ENCODE measurements around the gene OGDH. TPM values are rescaled to one million over a fixed set of nuclear protein-coding genes. Genes with fewer than 3 reads are reported as not detected.

The OGDH gene
- total RNA-seq, 3 donors from 2014 or later = 45.7 to 67.5 (median 46.2) TPM

GRCh38 chr7:44631458-44632115 lies 25.2 kb downstream of the OGDH start:
- no peak for DNase-seq (ENCODE audit: low spot score in 2 of 2)
- Histone ChIP-seq H3K4me3 (no peak overlapping the region), H3K27ac (no peak overlapping the region), H3K27me3 (no peaks in the 10 kb centered on the region), H3K4me1 (peaks cover 0 to 8% of the 10 kb centered on the region in 2 donors), H3K36me3 (no peaks in the 10 kb centered on the region), H3K9me3 (no peaks in the 10 kb centered on the region)
- TF ChIP-seq POLR2AphosphoS5 (IDR thresholded peaks at IDR 0.05) (no peak), CTCF (IDR thresholded peaks at IDR 0.05) (no peak), POLR2A (IDR thresholded peaks at IDR 0.05) (no peak)
- intact Hi-C loops (cut with DNase I; ENCODE audit: low total_unique reads) = no loop called here

GRCh38 chr7:44632196-44632595 lies 25.8 kb downstream of the OGDH start:
- Histone ChIP-seq H3K9me3 (no peaks in the 10 kb centered on the region), H3K4me3 (no peak overlapping the region), H3K27ac (no peak overlapping the region), H3K27me3 (no peaks in the 10 kb centered on the region), H3K4me1 (peaks cover 0 to 8% of the 10 kb centered on the region in 2 donors), H3K36me3 (no peaks in the 10 kb centered on the region)
- intact Hi-C loops (cut with DNase I; ENCODE audit: low total_unique reads) = no loop called here
- no peak for DNase-seq (ENCODE audit: low spot score in 2 of 2)
- no peak for TF ChIP-seq CTCF (IDR thresholded peaks at IDR 0.05)
- TF ChIP-seq POLR2A (IDR thresholded peaks at IDR 0.05) = no peak
- TF ChIP-seq POLR2AphosphoS5 (IDR thresholded peaks at IDR 0.05) = no peak

GRCh38 chr7:44633254-44634186 lies 27.1 kb downstream of the OGDH start:
- no peaks in the 10 kb centered on the region for H3K36me3 ChIP-seq
- no peak overlapping the region for H3K4me3 ChIP-seq
- intact Hi-C loops (cut with DNase I; ENCODE audit: low total_unique reads) = no loop called here

GRCh38 chr7:44634187-44634838 lies 27.9 kb downstream of the OGDH start:
- Histone ChIP-seq H3K9me3 (no peaks in the 10 kb centered on the region), H3K4me1 (peaks cover 0 to 21% of the 10 kb centered on the region in 2 donors), H3K27ac (peak overlapping the region; percentile 71 to 74), H3K4me3 (no peak overlapping the region), H3K27me3 (no peaks in the 10 kb centered on the region), H3K36me3 (no peaks in the 10 kb centered on the region)
- intact Hi-C loops (cut with DNase I; ENCODE audit: low total_unique reads) = no loop called here
- no peak for DNase-seq (ENCODE audit: low spot score in 2 of 2)
- no peak for TF ChIP-seq POLR2AphosphoS5 (IDR thresholded peaks at IDR 0.05)
- TF ChIP-seq CTCF (IDR thresholded peaks at IDR 0.05) = no peak
- TF ChIP-seq POLR2A (IDR thresholded peaks at IDR 0.05) = no peak

More at GRCh38 chr7:44633254-44634186, 27.1 kb downstream of the OGDH start:
- Histone ChIP-seq H3K9me3 (no peaks in the 10 kb centered on the region), H3K4me1 (peaks cover 0 to 13% of the 10 kb centered on the region in 2 donors), H3K27me3 (no peaks in the 10 kb centered on the region), H3K27ac (peak overlapping the region; percentile 71 to 74)
- peak; percentile 60 to 77 for DNase-seq (ENCODE audit: low spot score in 2 of 2)
- TF ChIP-seq POLR2A (IDR thresholded peaks at IDR 0.05) = no peak
- peak in 1 of 3 donors; percentile 27 for TF ChIP-seq POLR2AphosphoS5 (IDR thresholded peaks at IDR 0.05)

- H3K27ac ChIP-seq = peak overlapping the region; percentile 71 to 74
- no peak for DNase-seq (ENCODE audit: low spot score in 2 of 2)
- no peaks in the 10 kb centered on the region for H3K9me3 ChIP-seq
- intact Hi-C loops (cut with DNase I; ENCODE audit: low total_unique reads) = no loop called here
- H3K4me1 ChIP-seq = peaks cover 6 to 26% of the 10 kb centered on the region in 2 donors
- no peaks in the 10 kb centered on the region for H3K27me3 ChIP-seq
- no peaks in the 10 kb centered on the region for H3K36me3 ChIP-seq
- no peak overlapping the region for H3K4me3 ChIP-seq
- TF ChIP-seq CTCF (IDR thresholded peaks at IDR 0.05) (no peak), POLR2AphosphoS5 (IDR thresholded peaks at IDR 0.05) (no peak), POLR2A (IDR thresholded peaks at IDR 0.05) (no peak)
Observed at GRCh38 chr7:44634839-44635591, 28.6 kb downstream of the OGDH start.

Data from breast epithelium (tissue), 4 donors.